ENCODE measurements around the gene TEX53. TPM values are rescaled to one million over a fixed set of nuclear protein-coding genes. Genes with fewer than 3 reads are reported as not detected.

The TEX53 gene
- total RNA-seq, 4 donors from 2014 or later: not detected

- Histone ChIP-seq H3K27me3 (no peaks in the 10 kb centered on the region), H3K36me3 (peaks cover 0 to 78% (median 15%) of the 10 kb centered on the region in 3 donors), H3K4me1 (no peaks in the 10 kb centered on the region), H3K9me3 (no peaks in the 10 kb centered on the region), H3K4me3 (no peak overlapping the region), H3K27ac (no peak overlapping the region)
- TF ChIP-seq EP300 (IDR thresholded peaks at IDR 0.05) (no peak), POLR2A (IDR thresholded peaks at IDR 0.05) (no peak), CTCF (IDR thresholded peaks at IDR 0.05) (no peak)
- 71 to 74% methylated on average over 7 of the region's 7 CpGs for WGBS, 2 donors
- no peak for DNase-seq (ENCODE audit: low spot score in 2 of 2)
Observed at GRCh38 chr9:114629563-114630090, 28.0 kb downstream of the TEX53 start.

DNA sequence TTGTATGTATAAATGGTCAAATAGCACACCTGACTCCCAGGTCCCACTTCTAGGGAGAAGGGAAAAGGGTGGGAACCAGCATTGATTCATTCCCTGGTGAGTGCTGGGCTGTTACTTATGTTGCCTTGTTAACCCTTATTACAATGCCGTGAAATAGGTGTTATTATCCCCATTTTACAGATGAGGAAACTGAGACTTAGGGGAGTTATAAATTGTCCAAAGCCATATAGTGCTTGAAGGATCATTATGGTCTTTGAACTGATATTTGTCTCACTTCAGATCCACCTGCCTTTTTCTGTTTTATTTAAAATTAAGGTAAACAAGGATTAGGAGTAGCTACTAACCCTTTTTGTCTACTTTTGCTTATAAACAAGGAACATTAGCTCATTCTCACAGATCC, 30.1 kb downstream of the TEX53 start:
- H3K27me3 ChIP-seq: no peaks in the 10 kb centered on the region
- TF ChIP-seq CTCF (IDR thresholded peaks at IDR 0.05) (no peak), POLR2A (IDR thresholded peaks at IDR 0.05) (no peak), EP300 (IDR thresholded peaks at IDR 0.05) (no peak)
- WGBS, 2 donors: 95 to 100% methylated on average over 1 of the region's 1 CpG
- DNase-seq (ENCODE audit: low spot score in 2 of 2): no peak
- no peaks in the 10 kb centered on the region for H3K9me3 ChIP-seq
- peaks cover 0 to 66% (median 15%) of the 10 kb centered on the region in 3 donors for H3K36me3 ChIP-seq
- H3K4me1 ChIP-seq: no peaks in the 10 kb centered on the region
- H3K27ac ChIP-seq: no peak overlapping the region
- no peak overlapping the region for H3K4me3 ChIP-seq

DNA sequence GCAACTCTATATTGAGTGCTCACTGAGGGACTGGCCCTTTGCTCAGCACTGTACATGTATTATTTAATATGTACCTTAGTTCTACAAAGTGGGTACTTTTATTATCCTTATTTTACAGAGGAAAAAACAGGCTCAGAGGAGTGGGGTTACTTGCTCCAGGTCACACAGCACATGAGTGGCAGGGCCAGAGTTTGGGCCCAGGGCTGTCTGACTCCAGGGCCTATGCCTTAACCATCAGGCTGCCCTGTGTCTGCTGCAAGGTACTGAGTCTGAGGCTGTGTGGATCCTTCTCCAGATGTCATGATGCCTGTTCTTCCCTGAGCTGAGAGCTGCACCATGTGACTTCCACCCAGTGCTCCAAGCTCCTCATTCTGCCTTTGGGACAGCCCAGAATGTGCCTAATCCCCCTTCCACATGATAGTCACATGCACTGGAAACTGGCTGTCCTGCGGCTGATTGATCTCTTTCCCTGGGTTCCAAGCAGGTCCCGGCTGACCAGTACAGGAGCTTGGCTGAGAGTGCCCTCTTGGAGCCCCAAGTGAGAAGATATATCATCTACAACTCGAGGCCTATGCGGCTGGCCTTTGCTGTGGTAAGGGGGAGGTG, 31.1 kb downstream of the TEX53 start:
- no peak for DNase-seq (ENCODE audit: low spot score in 2 of 2)
- Histone ChIP-seq H3K27me3 (no peaks in the 10 kb centered on the region), H3K9me3 (no peaks in the 10 kb centered on the region), H3K36me3 (peaks cover 0 to 66% (median 15%) of the 10 kb centered on the region in 3 donors), H3K4me1 (no peaks in the 10 kb centered on the region), H3K4me3 (no peak overlapping the region), H3K27ac (no peak overlapping the region)
- TF ChIP-seq EP300 (IDR thresholded peaks at IDR 0.05): no peak
- TF ChIP-seq POLR2A (IDR thresholded peaks at IDR 0.05): no peak
- no peak for TF ChIP-seq CTCF (IDR thresholded peaks at IDR 0.05)
- WGBS, 2 donors: 90 to 94% methylated on average over 4 of the region's 4 CpGs

DNA sequence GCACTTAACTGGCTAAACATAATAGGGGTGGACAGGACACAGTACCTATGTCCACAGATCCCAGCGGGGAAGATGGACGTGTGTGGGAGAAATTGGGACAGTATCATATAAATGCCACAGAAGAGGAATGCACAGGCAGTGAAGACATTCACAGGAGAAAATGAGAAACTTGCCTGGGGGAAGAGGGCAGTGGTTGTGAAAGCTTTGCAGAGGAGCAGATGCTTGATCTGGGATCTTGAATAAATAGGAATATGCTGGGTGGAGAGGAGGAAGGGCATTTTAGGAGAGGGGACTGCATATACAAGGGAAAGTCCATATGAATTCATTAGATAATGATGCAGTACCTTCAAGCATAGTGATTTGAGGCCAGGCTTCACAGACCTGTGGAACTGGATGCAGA, 32.9 kb downstream of the TEX53 start:
- Histone ChIP-seq H3K9me3 (no peaks in the 10 kb centered on the region), H3K4me3 (no peak overlapping the region), H3K27ac (no peak overlapping the region), H3K27me3 (no peaks in the 10 kb centered on the region), H3K36me3 (peaks cover 0 to 52% (median 10%) of the 10 kb centered on the region in 3 donors), H3K4me1 (no peaks in the 10 kb centered on the region)
- WGBS, 2 donors: 70 to 87% methylated on average over 2 of the region's 2 CpGs
- TF ChIP-seq POLR2A (IDR thresholded peaks at IDR 0.05): no peak
- no peak for TF ChIP-seq EP300 (IDR thresholded peaks at IDR 0.05)
- TF ChIP-seq CTCF (IDR thresholded peaks at IDR 0.05): no peak
- no peak for DNase-seq (ENCODE audit: low spot score in 2 of 2)

- no peak for DNase-seq (ENCODE audit: low spot score in 2 of 2)
- H3K9me3 ChIP-seq: no peaks in the 10 kb centered on the region
- H3K36me3 ChIP-seq: peaks cover 0 to 43% (median 0%) of the 10 kb centered on the region in 3 donors
- H3K4me3 ChIP-seq: no peak overlapping the region
- peaks cover 0 to 7% (median 2%) of the 10 kb centered on the region in 4 donors for H3K4me1 ChIP-seq
- no peak for TF ChIP-seq POLR2A (IDR thresholded peaks at IDR 0.05)
- no peak for TF ChIP-seq CTCF (IDR thresholded peaks at IDR 0.05)
- TF ChIP-seq EP300 (IDR thresholded peaks at IDR 0.05): no peak
- H3K27ac ChIP-seq: no peak overlapping the region
- H3K27me3 ChIP-seq: no peaks in the 10 kb centered on the region
- 78 to 81% methylated on average over 2 of the region's 2 CpGs for WGBS, 2 donors
Observed at GRCh38 chr9:114621975-114622609, 35.5 kb downstream of the TEX53 start.
